Central memory CD4-positive, alpha-beta T cell (primary cell): ENCODE data around the gene USP30.
"Not testable (repeated sequence)": the region's sequence is repeated elsewhere in the genome, so short reads cannot be mapped to it uniquely, and the experiment has no call there.

Experiments
- DNase-seq: peaks from one replicate; pipeline ENCODE4 v3.0.0; 2022
- total RNA-seq, 3 experiments: gene quantifications; one replicate each; lab custom pipeline; 2026; lab: John Stamatoyannopoulos, UW

The USP30 gene
- 6.6 to 17.4 (median 14.3) reads per million in 3 experiments for total RNA-seq

GRCh38 chr12:109052414-109053323, at the start of gene USP30:
Gene USP30 (plus strand): TSS chr12:109052576. CDS start chr12:109052679, 103 bp downstream.
- DNase-seq: peak; percentile 74

GRCh38 chr12:109004017-109004416, 48.4 kb upstream of the USP30 start:
- DNase-seq: no peak

- DNase-seq: no peak
Measured at GRCh38 chr12:109009766-109010165, 42.6 kb upstream of the USP30 start.

- DNase-seq: no peak
Measured at GRCh38 chr12:109010259-109010658, 42.1 kb upstream of the USP30 start.

GRCh38 chr12:109014984-109015765, 37.2 kb upstream of the USP30 start:
- no peak for DNase-seq

GRCh38 chr12:109016016-109016415, 36.4 kb upstream of the USP30 start:
- DNase-seq: no peak

- DNase-seq: no peak
Measured at GRCh38 chr12:109016978-109017377, 35.4 kb upstream of the USP30 start.

GRCh38 chr12:109018296-109018695, 34.1 kb upstream of the USP30 start:
- no peak for DNase-seq

GRCh38 chr12:109020146-109020795, 32.1 kb upstream of the USP30 start:
- DNase-seq: no peak

- DNase-seq: no peak
Measured at GRCh38 chr12:109020796-109021380, 31.5 kb upstream of the USP30 start, which contains the start of gene SVOP. Gene SVOP (minus strand): TSS chr12:109021068. CDS start chr12:109020868, 200 bp downstream.

- DNase-seq: no peak
Measured at GRCh38 chr12:109027767-109028166, 24.6 kb upstream of the USP30 start.

- DNase-seq: not testable (repeated sequence)
Measured at GRCh38 chr12:109028624-109029023, 23.8 kb upstream of the USP30 start.

- DNase-seq: no peak
Measured at GRCh38 chr12:109029411-109029810, 23.0 kb upstream of the USP30 start.

GRCh38 chr12:109033239-109034196, 18.9 kb upstream of the USP30 start:
- no peak for DNase-seq

- DNase-seq: no peak
Measured at GRCh38 chr12:109036975-109037374, 15.4 kb upstream of the USP30 start.

- no peak for DNase-seq
Measured at GRCh38 chr12:109044241-109044640, 8.1 kb upstream of the USP30 start.

GRCh38 chr12:109047081-109047805, 5.1 kb upstream of the USP30 start:
- no peak for DNase-seq

- DNase-seq: not testable (repeated sequence)
Measured at GRCh38 chr12:109048706-109049105, 3.7 kb upstream of the USP30 start.

GRCh38 chr12:109049794-109050193, 2.6 kb upstream of the USP30 start:
- DNase-seq: not testable (repeated sequence)

- no peak for DNase-seq
Measured at GRCh38 chr12:109052097-109052413, 321 bp upstream of the USP30 start.
